ENCODE results near the gene ABI1. TPM values are rescaled to one million over a fixed set of nuclear protein-coding genes. Genes with fewer than 3 reads are reported as not detected.
"Not testable (repeated sequence)": the region's sequence is repeated elsewhere in the genome, so short reads cannot be mapped to it uniquely, and the experiment has no call there.

The ABI1 gene
- total RNA-seq, 1 donor, result 57.9 TPM

- no peak for TF ChIP-seq CTCF (IDR thresholded peaks at IDR 0.05; ENCODE audit: insufficient read depth, low read depth, low read length)
- peak; percentile 79 for DNase-seq (ENCODE audit: low read depth)
Measured at GRCh38 chr10:26860102-26860442, 686 bp downstream of the ABI1 start.

GRCh38 chr10:26859241-26860101, 1.3 kb downstream of the ABI1 start:
- H3K4me3 ChIP-seq (ENCODE audit: low read depth, low read length), result peak overlapping the region; percentile 87
- DNase-seq (ENCODE audit: low read depth), result peak; percentile 51
- TF ChIP-seq CTCF (IDR thresholded peaks at IDR 0.05; ENCODE audit: insufficient read depth, low read depth, low read length), result no peak

More at GRCh38 chr10:26860102-26860442, 686 bp downstream of the ABI1 start:
- peak overlapping the region; percentile 87 for H3K4me3 ChIP-seq (ENCODE audit: low read depth, low read length)

- H3K4me3 ChIP-seq (ENCODE audit: low read depth, low read length), result peak overlapping the region; percentile 87
- TF ChIP-seq CTCF (IDR thresholded peaks at IDR 0.05; ENCODE audit: insufficient read depth, low read depth, low read length), result no peak
- peak; percentile 28 for DNase-seq (ENCODE audit: low read depth)
Measured at GRCh38 chr10:26858707-26859034, 2.1 kb downstream of the ABI1 start.

GRCh38 chr10:26857991-26858706, 2.6 kb downstream of the ABI1 start:
- H3K4me3 ChIP-seq (ENCODE audit: low read depth, low read length), result peak overlapping the region; percentile 87
- no peak for DNase-seq (ENCODE audit: low read depth)
- no peak for TF ChIP-seq CTCF (IDR thresholded peaks at IDR 0.05; ENCODE audit: insufficient read depth, low read depth, low read length)

- DNase-seq (ENCODE audit: low read depth); H3K4me3 ChIP-seq (ENCODE audit: low read depth, low read length): not testable (repeated sequence)
Measured at GRCh38 chr10:26857553-26857952, 3.2 kb downstream of the ABI1 start.

- no peak overlapping the region for H3K4me3 ChIP-seq (ENCODE audit: low read depth, low read length)
- TF ChIP-seq CTCF (IDR thresholded peaks at IDR 0.05; ENCODE audit: insufficient read depth, low read depth, low read length), result no peak
- DNase-seq (ENCODE audit: low read depth), result peak; percentile 52
Measured at GRCh38 chr10:26855186-26855585, 5.6 kb downstream of the ABI1 start.

- no peak for DNase-seq (ENCODE audit: low read depth)
- TF ChIP-seq CTCF (IDR thresholded peaks at IDR 0.05; ENCODE audit: insufficient read depth, low read depth, low read length), result no peak
- H3K4me3 ChIP-seq (ENCODE audit: low read depth, low read length), result no peak overlapping the region
Measured at GRCh38 chr10:26854524-26854923, 6.2 kb downstream of the ABI1 start.
